Testis (tissue), 3 donors: Measurements from ENCODE around the gene ATG2A. TPM values are rescaled to one million over a fixed set of nuclear protein-coding genes. Genes with fewer than 3 reads are reported as not detected.

Experiments used
- DNase-seq: peaks from one replicate; pipeline ENCODE4 v3.0.0-alpha.2; 2019
- H3K27ac ChIP-seq, 2 donors: fragments of 200-600 bp; sonication (generic); one replicate each; pipeline ENCODE4 v1.5.1; 2019
- H3K27me3 ChIP-seq: fragments of 200-600 bp; sonication (generic); one replicate; pipeline ENCODE4 v1.5.1; 2019
- H3K36me3 ChIP-seq: fragments of 200-600 bp; sonication (generic); one replicate; pipeline ENCODE4 v1.5.1; 2017; ENCODE audit warnings: low read depth; ENCODE audit errors: missing control alignments
- H3K4me1 ChIP-seq: fragments of 200-600 bp; sonication (generic); one replicate; pipeline ENCODE4 v1.5.1; 2019
- H3K4me3 ChIP-seq, 2 donors: fragments of 200-600 bp; sonication (generic); one replicate each; pipeline ENCODE4 v1.5.1; 2017 to 2019
- H3K9me3 ChIP-seq: fragments of 200-600 bp; sonication (generic); one replicate; pipeline ENCODE4 v1.5.1; 2017
- CTCF ChIP-seq, 3 experiments: fragments of 450-650 bp in 2 of 3; fragments of 200-600 bp in 1 of 3; sonication (generic) in 1 of 3; IDR thresholded peaks; one replicate each; pipeline ENCODE4 v1.5.1; 2016 to 2019; ENCODE audit warnings: antibody characterized with exemption in 3 of 3, mild to moderate bottlenecking in 2 of 3, moderate library complexity in 1 of 3
- POLR2A ChIP-seq: fragments of 450-650 bp; IDR thresholded peaks from one replicate; pipeline ENCODE4 v1.6.1; 2017; ENCODE audit warnings: antibody characterized with exemption, mild to moderate bottlenecking, moderate library complexity
- WGBS, 2 donors: methylation state at CpG; one replicate each; pipeline ENCODE4 v1.1.5; 2018; 5-methylcytosine and 5-hydroxymethylcytosine counted together
- intact Hi-C: fragments of 100-400 bp; cut with DNase I; formaldehyde crosslinking; loops from one replicate; pipeline ENCODE4 v1.15.1; 2023; ENCODE audit warnings: low total_unique reads
- polyA plus RNA-seq: library from polyadenylated mRNA; stranded (reverse); fragments of 350-450 nt; fragmentation: Illumina TruSeq; extraction: RNeasy Lipid Tissue Mini Kit (QIAGEN cat#74804); gene quantifications from one replicate; pipeline ENCODE4 v1.2.3, GENCODE V29; 2014; ENCODE audit warnings: low read depth, low replicate concordance; ENCODE audit not compliant: insufficient read depth
- total RNA-seq, 2 donors: library from RNA; depleted of rRNA; stranded (reverse); fragments of >200 nt; gene quantifications; one replicate each; pipeline ENCODE4 v1.2.3, GENCODE V29; 2016

ATG2A gene
- total and polyA plus RNA-seq, 3 donors from 2014 or later = 22.2 to 56.1 (median 51.1) TPM

GRCh38 chr11:64909653-64910343 is 7.2 kb downstream of the ATG2A start:
- H3K27ac ChIP-seq = no peak overlapping the region
- no peaks in the 10 kb centered on the region for H3K4me1 ChIP-seq
- 90 to 93% methylated on average over 6 to 39 of the region's 39 CpGs for WGBS, 2 donors
- no peak for TF ChIP-seq CTCF (IDR thresholded peaks at IDR 0.05)
- TF ChIP-seq POLR2A = no peak
- no peaks in the 10 kb centered on the region for H3K36me3 ChIP-seq
- H3K4me3 ChIP-seq = no peak overlapping the region
- no peaks in the 10 kb centered on the region for H3K27me3 ChIP-seq
- intact Hi-C loops = no loop called here
- DNase-seq = no peak
- no peaks in the 10 kb centered on the region for H3K9me3 ChIP-seq

- H3K36me3 ChIP-seq = peaks cover 3% of the 10 kb centered on the region
- no peaks in the 10 kb centered on the region for H3K4me1 ChIP-seq
- H3K4me3 ChIP-seq = no peak overlapping the region
- intact Hi-C loops = no loop called here
- no peak for DNase-seq
- 87 to 91% methylated on average over 10 to 11 of the region's 11 CpGs for WGBS, 2 donors
- TF ChIP-seq POLR2A (no peak), CTCF (IDR thresholded peaks at IDR 0.05) (no peak)
- H3K9me3 ChIP-seq = no peaks in the 10 kb centered on the region
- H3K27ac ChIP-seq = no peak overlapping the region
- no peaks in the 10 kb centered on the region for H3K27me3 ChIP-seq
Observed at GRCh38 chr11:64908766-64909165, 8.2 kb downstream of the ATG2A start.

GRCh38 chr11:64906314-64906635 is 10.7 kb downstream of the ATG2A start:
- intact Hi-C loops = no loop called here
- no peaks in the 10 kb centered on the region for H3K27me3 ChIP-seq
- no peak for DNase-seq
- no peak for TF ChIP-seq POLR2A
- no peak for TF ChIP-seq CTCF (IDR thresholded peaks at IDR 0.05)
- H3K9me3 ChIP-seq = no peaks in the 10 kb centered on the region
- H3K4me3 ChIP-seq = no peak overlapping the region
- peaks cover 3% of the 10 kb centered on the region for H3K36me3 ChIP-seq
- no peaks in the 10 kb centered on the region for H3K4me1 ChIP-seq
- H3K27ac ChIP-seq = no peak overlapping the region
- WGBS, 2 donors = 96 to 97% methylated on average over 5 to 13 of the region's 13 CpGs

GRCh38 chr11:64905516-64906313 is 11.3 kb downstream of the ATG2A start:
- 91 to 96% methylated on average over 22 to 25 of the region's 25 CpGs for WGBS, 2 donors
- no peaks in the 10 kb centered on the region for H3K4me1 ChIP-seq
- H3K4me3 ChIP-seq = no peak overlapping the region
- intact Hi-C loops = no loop called here
- no peaks in the 10 kb centered on the region for H3K27me3 ChIP-seq
- no peak for DNase-seq
- no peak overlapping the region for H3K27ac ChIP-seq
- H3K9me3 ChIP-seq = no peaks in the 10 kb centered on the region
- peaks cover 3% of the 10 kb centered on the region for H3K36me3 ChIP-seq
- TF ChIP-seq CTCF (IDR thresholded peaks at IDR 0.05) = no peak
- no peak for TF ChIP-seq POLR2A
